ENCODE data around the gene PCP4. TPM values are rescaled to one million over a fixed set of nuclear protein-coding genes. Genes with fewer than 3 reads are reported as not detected.

Gene PCP4
- total RNA-seq, 1 experiment from 2014 or later: 0.77 TPM

DNA sequence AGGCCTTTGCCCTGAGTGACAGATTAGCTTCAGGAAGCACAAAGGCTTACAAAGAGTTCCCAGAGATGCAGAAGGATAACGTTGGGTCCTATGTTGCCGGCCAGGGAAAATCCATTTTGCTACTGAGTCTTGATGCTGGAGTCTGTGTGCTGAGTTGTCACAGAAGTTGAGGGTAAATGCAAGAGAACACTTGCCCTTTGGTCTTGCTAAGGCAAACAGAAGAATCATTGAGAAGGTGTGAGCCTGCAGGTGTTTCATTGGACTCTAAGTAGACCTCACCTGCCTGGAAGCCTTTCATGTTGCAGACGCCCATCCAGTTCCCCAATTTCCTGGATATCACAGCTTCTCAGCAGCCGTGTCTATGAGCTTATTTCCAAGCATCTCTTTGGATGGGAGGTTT, 105.2 kb downstream of the PCP4 start:
- H3K79me1 ChIP-seq (ENCODE audit: insufficient read depth, low read depth, low read length, poor library complexity, severe bottlenecking): no peaks in the 10 kb centered on the region
- no peak overlapping the region for H3K4me3 Mint-ChIP-seq
- H3K9ac ChIP-seq (ENCODE audit: extremely low read depth, insufficient read length, low read length): no peak overlapping the region
- no peak overlapping the region for H2BK120ac ChIP-seq (ENCODE audit: low read depth, low read length, poor library complexity, severe bottlenecking)
- no peaks in the 10 kb centered on the region for H3K4me1 Mint-ChIP-seq
- no peak overlapping the region for H3K27ac Mint-ChIP-seq
- no peaks in the 10 kb centered on the region for H3K27me3 ChIP-seq (ENCODE audit: insufficient read depth, low read length)
- H3K18ac ChIP-seq (ENCODE audit: insufficient read length, low read depth, low read length): no peak overlapping the region
- H4K20me1 ChIP-seq (ENCODE audit: control insufficient read depth, insufficient read depth, insufficient read length): no peaks in the 10 kb centered on the region
- H3T11ph ChIP-seq (ENCODE audit: low read length): no peak overlapping the region
- no peak overlapping the region for H4K91ac ChIP-seq (ENCODE audit: insufficient read length, low read depth, low read length)
- no peak overlapping the region for H4K5ac ChIP-seq (ENCODE audit: insufficient read length, low read depth, low read length)
- no peak overlapping the region for H2BK5ac ChIP-seq (ENCODE audit: insufficient read length, low read length)
- no peak overlapping the region for H3K4ac ChIP-seq (ENCODE audit: low read depth, low read length)
- no peak overlapping the region for H3K4me2 ChIP-seq (ENCODE audit: insufficient read depth, insufficient read length, low read length)
- H3K9me3 Mint-ChIP-seq: peaks cover 0 to 4% of the 10 kb centered on the region in 2 experiments; a peak in 2 of 5 replicates
- H3K9me3 ChIP-seq (ENCODE audit: control insufficient read depth, low read depth, low read length): no peaks in the 10 kb centered on the region
- no peak overlapping the region for H2AK5ac ChIP-seq (ENCODE audit: insufficient read length, low read length)
- WGBS (ENCODE audit: extremely low coverage, insufficient read length, low lambda C conversion rate): no CpG with 5 or more reads among the region's 4 CpGs
- no peak overlapping the region for H3K23ac ChIP-seq (ENCODE audit: insufficient read length, low read depth, low read length)
- no peak overlapping the region for H2AFZ ChIP-seq (ENCODE audit: low read length)
- H3K36me3 Mint-ChIP-seq (ENCODE audit: insufficient read depth in 1 of 3, low read depth in 3 of 3): no peaks in the 10 kb centered on the region
- no peak for DNase-seq
- peaks cover 5% of the 10 kb centered on the region for H3K27me3 Mint-ChIP-seq (ENCODE audit: low read depth)
- H2BK12ac ChIP-seq (ENCODE audit: insufficient read length, low read depth, low read length): no peak overlapping the region
- H3K14ac ChIP-seq (ENCODE audit: insufficient read depth, low read length): no peak overlapping the region
- H3K4me1 ChIP-seq (ENCODE audit: insufficient read depth, low read length): no peaks in the 10 kb centered on the region
- no peak overlapping the region for H3K27ac ChIP-seq (ENCODE audit: insufficient read length, low read depth, low read length)
- H3K23me2 ChIP-seq (ENCODE audit: insufficient read length, low read depth, low read length, poor library complexity, severe bottlenecking): no peaks in the 10 kb centered on the region
- no peak overlapping the region for H2BK20ac ChIP-seq (ENCODE audit: low read depth, low read length, poor library complexity, severe bottlenecking)
- H2BK15ac ChIP-seq (ENCODE audit: low read depth, low read length): no peak overlapping the region
- H3K79me2 ChIP-seq (ENCODE audit: insufficient read depth, low read length): no peaks in the 10 kb centered on the region
- no peak overlapping the region for H3K56ac ChIP-seq (ENCODE audit: insufficient read length, low read depth, low read length)
- H4K8ac ChIP-seq (replicated peaks; ENCODE audit: insufficient read length, low read depth, low read length): no peak overlapping the region
- TF ChIP-seq CTCF (conservative IDR thresholded peaks at IDR 0.05): no peak

Data from H9 (cell line).